Inferior parietal cortex (tissue), 1 donor: ENCODE data around the gene SCGB2A2.

Experiments
- DNase-seq: peaks from one replicate; pipeline ENCODE4 v3.0.0-alpha.2; 2016; ENCODE audit errors: extremely low spot score

The SCGB2A2 gene

GRCh38 chr11:62269654-62270278 lies at the start of gene SCGB2A2:
TSS of gene SCGB2A2 (plus strand) at chr11:62270158. CDS start at chr11:62270217, 59 bp downstream.
- DNase-seq: no peak

GRCh38 chr11:62221498-62221897 lies 48.5 kb upstream of the SCGB2A2 start:
- no peak for DNase-seq

GRCh38 chr11:62223095-62223494 lies 46.9 kb upstream of the SCGB2A2 start:
- DNase-seq: no peak

- DNase-seq: no peak
Observed at GRCh38 chr11:62233730-62234129, 36.2 kb upstream of the SCGB2A2 start.

- DNase-seq: no peak
Observed at GRCh38 chr11:62236187-62236586, 33.8 kb upstream of the SCGB2A2 start.

- DNase-seq: no peak
Observed at GRCh38 chr11:62237499-62237898, 32.5 kb upstream of the SCGB2A2 start.

- no peak for DNase-seq
Observed at GRCh38 chr11:62238151-62238550, 31.8 kb upstream of the SCGB2A2 start.

- DNase-seq: no peak
Observed at GRCh38 chr11:62241095-62241494, 28.9 kb upstream of the SCGB2A2 start.

GRCh38 chr11:62242021-62242420 lies 27.9 kb upstream of the SCGB2A2 start, which contains the start of gene SCGB1D2:
TSS of gene SCGB1D2 (plus strand) at chr11:62242239. CDS start at chr11:62242308, 69 bp downstream.
- no peak for DNase-seq

GRCh38 chr11:62245271-62245753 lies 24.6 kb upstream of the SCGB2A2 start:
- no peak for DNase-seq

GRCh38 chr11:62251698-62252097 lies 18.3 kb upstream of the SCGB2A2 start:
- DNase-seq: no peak

GRCh38 chr11:62253999-62254542 lies 15.9 kb upstream of the SCGB2A2 start:
- DNase-seq: no peak

- no peak for DNase-seq
Observed at GRCh38 chr11:62256281-62256680, 13.7 kb upstream of the SCGB2A2 start.

- DNase-seq: no peak
Observed at GRCh38 chr11:62260261-62260953, 9.6 kb upstream of the SCGB2A2 start.

GRCh38 chr11:62264004-62264403 lies 6.0 kb upstream of the SCGB2A2 start:
- DNase-seq: no peak

GRCh38 chr11:62266558-62266957 lies 3.4 kb upstream of the SCGB2A2 start:
- DNase-seq: peak; percentile 3

GRCh38 chr11:62267050-62267449 lies 2.9 kb upstream of the SCGB2A2 start:
- DNase-seq: no peak

GRCh38 chr11:62267576-62267975 lies 2.4 kb upstream of the SCGB2A2 start:
- DNase-seq: no peak

GRCh38 chr11:62273284-62273683 lies 3.3 kb downstream of the SCGB2A2 start:
- no peak for DNase-seq

GRCh38 chr11:62273789-62274275 lies 3.9 kb downstream of the SCGB2A2 start:
- DNase-seq: no peak

GRCh38 chr11:62280452-62280851 lies 10.5 kb downstream of the SCGB2A2 start:
- DNase-seq: no peak

GRCh38 chr11:62295504-62295903 lies 25.5 kb downstream of the SCGB2A2 start:
- DNase-seq: no peak

- no peak for DNase-seq
Observed at GRCh38 chr11:62298975-62299374, 29.0 kb downstream of the SCGB2A2 start, which contains the start of gene SCGB1D4. TSS of gene SCGB1D4 (minus strand) at chr11:62299075. CDS start at chr11:62299010, 65 bp downstream.
